OCI-LY3 (cell line): ENCODE measurements around the gene PLPPR1.

Source experiments
- EZH2phosphoT487 ChIP-seq: fragments of 200-600 bp; shearing (Covaris generic); IDR thresholded peaks from 2 replicates; pipeline ENCODE4 v1.6.1; 2018; ENCODE audit warnings: antibody characterized with exemption, mixed run types, low read depth
- TF ChIP-seq, protein P1 (sequence below): fragments of 200-600, 300-600 bp; sonication (generic); IDR thresholded peaks from 2 replicates; pipeline ENCODE4 v1.5.1; 2014; ENCODE audit warnings: antibody characterized with exemption, low read length, low read depth

GRCh38 chr9:101247297-101247696 lies 218.8 kb downstream of the PLPPR1 start:
- TF ChIP-seq EZH2phosphoT487, result no peak
- TF ChIP-seq, protein P1, sequence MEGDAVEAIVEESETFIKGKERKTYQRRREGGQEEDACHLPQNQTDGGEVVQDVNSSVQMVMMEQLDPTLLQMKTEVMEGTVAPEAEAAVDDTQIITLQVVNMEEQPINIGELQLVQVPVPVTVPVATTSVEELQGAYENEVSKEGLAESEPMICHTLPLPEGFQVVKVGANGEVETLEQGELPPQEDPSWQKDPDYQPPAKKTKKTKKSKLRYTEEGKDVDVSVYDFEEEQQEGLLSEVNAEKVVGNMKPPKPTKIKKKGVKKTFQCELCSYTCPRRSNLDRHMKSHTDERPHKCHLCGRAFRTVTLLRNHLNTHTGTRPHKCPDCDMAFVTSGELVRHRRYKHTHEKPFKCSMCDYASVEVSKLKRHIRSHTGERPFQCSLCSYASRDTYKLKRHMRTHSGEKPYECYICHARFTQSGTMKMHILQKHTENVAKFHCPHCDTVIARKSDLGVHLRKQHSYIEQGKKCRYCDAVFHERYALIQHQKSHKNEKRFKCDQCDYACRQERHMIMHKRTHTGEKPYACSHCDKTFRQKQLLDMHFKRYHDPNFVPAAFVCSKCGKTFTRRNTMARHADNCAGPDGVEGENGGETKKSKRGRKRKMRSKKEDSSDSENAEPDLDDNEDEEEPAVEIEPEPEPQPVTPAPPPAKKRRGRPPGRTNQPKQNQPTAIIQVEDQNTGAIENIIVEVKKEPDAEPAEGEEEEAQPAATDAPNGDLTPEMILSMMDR, result no peak
